Chondrocyte (in vitro differentiated cells): ENCODE measurements around the gene DTL. TPM values are rescaled to one million over a fixed set of nuclear protein-coding genes. Genes with fewer than 3 reads are reported as not detected.

ENCODE experiments used
- DNase-seq: peaks from one replicate; pipeline ENCODE4 v3.0.0; 2021; ENCODE audit warnings: mixed read lengths, low spot score
- H3K27ac Mint-ChIP-seq: one replicate; pipeline ENCODE4 v1.8.0; 2021; ENCODE audit warnings: mild to moderate bottlenecking, moderate library complexity, mixed read lengths; ENCODE audit not compliant: unreplicated experiment
- H3K27me3 Mint-ChIP-seq: 2 replicates; pipeline ENCODE4 v1.8.0; 2021; ENCODE audit warnings: low read depth, mixed read lengths
- H3K36me3 Mint-ChIP-seq: 2 replicates; pipeline ENCODE4 v1.8.0; 2021; ENCODE audit warnings: low read depth, mixed read lengths
- H3K4me1 Mint-ChIP-seq: 2 replicates; pipeline ENCODE4 v1.8.0; 2021; ENCODE audit warnings: low read depth, mild to moderate bottlenecking, mixed read lengths
- H3K4me3 Mint-ChIP-seq: one replicate; pipeline ENCODE4 v1.8.0; 2021; ENCODE audit warnings: mild to moderate bottlenecking, moderate library complexity, mixed read lengths; ENCODE audit not compliant: unreplicated experiment
- H3K9me3 Mint-ChIP-seq: 2 replicates; pipeline ENCODE4 v1.8.0; 2021; ENCODE audit warnings: low read depth, mixed read lengths
- total RNA-seq: library from RNA; stranded (reverse); gene quantifications from 3 replicates; pipeline ENCODE4 v1.2.1, GENCODE V29; 2021
- TF ChIP-seq, protein P1 (sequence below): fragments of 200-600 bp; sonication (generic); IDR thresholded peaks from 2 replicates; pipeline ENCODE4 v1.5.0; 2021; ENCODE audit warnings: antibody characterized with exemption, mild to moderate bottlenecking, moderate library complexity

Gene DTL
- total RNA-seq, 1 donor from 2014 or later = 3.6 TPM

DNA sequence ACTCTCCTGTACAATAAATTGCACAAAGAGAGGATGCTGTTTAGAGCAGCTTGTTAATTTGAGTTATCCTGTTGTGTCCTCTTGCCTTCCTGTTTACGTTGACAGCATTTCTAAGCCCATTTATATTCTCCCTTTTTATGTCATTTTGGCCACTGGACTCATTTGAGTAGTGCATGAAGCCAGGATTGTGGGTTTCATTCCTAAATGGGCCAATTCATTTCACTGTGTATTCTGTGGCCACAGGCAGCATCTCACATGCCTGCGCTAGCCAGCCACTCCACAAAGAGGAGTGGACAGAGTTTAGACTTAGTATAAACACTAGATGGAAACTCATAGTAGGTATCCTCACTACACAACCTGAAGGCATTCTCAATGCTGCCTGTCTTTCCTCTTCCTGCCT lies 73.4 kb downstream of the DTL start:
- TF ChIP-seq, protein P1, sequence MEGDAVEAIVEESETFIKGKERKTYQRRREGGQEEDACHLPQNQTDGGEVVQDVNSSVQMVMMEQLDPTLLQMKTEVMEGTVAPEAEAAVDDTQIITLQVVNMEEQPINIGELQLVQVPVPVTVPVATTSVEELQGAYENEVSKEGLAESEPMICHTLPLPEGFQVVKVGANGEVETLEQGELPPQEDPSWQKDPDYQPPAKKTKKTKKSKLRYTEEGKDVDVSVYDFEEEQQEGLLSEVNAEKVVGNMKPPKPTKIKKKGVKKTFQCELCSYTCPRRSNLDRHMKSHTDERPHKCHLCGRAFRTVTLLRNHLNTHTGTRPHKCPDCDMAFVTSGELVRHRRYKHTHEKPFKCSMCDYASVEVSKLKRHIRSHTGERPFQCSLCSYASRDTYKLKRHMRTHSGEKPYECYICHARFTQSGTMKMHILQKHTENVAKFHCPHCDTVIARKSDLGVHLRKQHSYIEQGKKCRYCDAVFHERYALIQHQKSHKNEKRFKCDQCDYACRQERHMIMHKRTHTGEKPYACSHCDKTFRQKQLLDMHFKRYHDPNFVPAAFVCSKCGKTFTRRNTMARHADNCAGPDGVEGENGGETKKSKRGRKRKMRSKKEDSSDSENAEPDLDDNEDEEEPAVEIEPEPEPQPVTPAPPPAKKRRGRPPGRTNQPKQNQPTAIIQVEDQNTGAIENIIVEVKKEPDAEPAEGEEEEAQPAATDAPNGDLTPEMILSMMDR = no peak
- Mint-ChIP-seq H3K9me3 (no peaks in the 10 kb centered on the region), H3K27me3 (no peaks in the 10 kb centered on the region), H3K4me3 (no peak overlapping the region), H3K36me3 (no peaks in the 10 kb centered on the region), H3K4me1 (no peaks in the 10 kb centered on the region), H3K27ac (no peak overlapping the region)
- DNase-seq = no peak

DNA sequence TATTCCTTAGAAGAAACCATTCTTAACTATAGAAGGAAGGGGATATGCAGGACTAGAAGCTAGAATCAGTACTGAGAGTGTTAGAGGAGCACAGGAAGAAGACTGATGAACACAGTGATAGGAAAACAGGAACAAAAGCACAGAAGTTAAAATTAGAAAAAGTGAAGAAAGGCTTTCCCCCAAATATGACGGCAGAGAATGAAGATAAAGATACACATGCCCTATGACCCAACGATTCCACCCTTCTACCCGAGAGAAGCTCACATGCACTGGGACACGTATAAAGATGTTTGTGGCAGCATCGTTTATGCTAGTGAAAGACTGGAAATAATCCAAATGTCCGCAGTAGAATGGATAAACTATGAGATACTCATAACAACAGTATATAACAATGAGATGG lies 74.2 kb downstream of the DTL start:
- DNase-seq = no peak
- TF ChIP-seq, protein P1 = no peak
- Mint-ChIP-seq H3K9me3 (no peaks in the 10 kb centered on the region), H3K36me3 (no peaks in the 10 kb centered on the region), H3K4me3 (no peak overlapping the region), H3K27ac (no peak overlapping the region), H3K4me1 (no peaks in the 10 kb centered on the region), H3K27me3 (no peaks in the 10 kb centered on the region)

DNA sequence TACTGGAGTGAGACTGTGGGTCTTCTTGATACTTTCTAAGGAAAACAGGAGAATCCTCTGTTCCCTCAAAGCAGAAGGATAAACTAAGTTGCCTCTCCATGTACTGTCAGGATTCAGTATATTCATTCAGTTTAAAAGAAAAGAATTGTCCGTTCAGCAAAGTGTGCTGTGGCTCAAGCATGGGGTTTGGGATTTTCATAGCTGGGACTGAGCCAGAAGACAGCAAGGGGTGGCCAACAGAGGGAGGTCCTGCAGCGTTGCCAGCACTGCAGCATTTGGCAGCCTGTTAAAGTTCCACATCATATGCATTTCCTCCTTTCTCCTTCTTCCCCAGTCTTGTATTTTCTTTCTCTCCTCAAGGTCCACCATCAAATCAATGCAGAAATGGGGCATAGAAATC lies 75.1 kb downstream of the DTL start:
- TF ChIP-seq, protein P1 = peak; percentile 63
- no peaks in the 10 kb centered on the region for H3K4me1 Mint-ChIP-seq
- H3K9me3 Mint-ChIP-seq = no peaks in the 10 kb centered on the region
- H3K4me3 Mint-ChIP-seq = no peak overlapping the region
- no peak overlapping the region for H3K27ac Mint-ChIP-seq
- no peaks in the 10 kb centered on the region for H3K27me3 Mint-ChIP-seq
- H3K36me3 Mint-ChIP-seq = no peaks in the 10 kb centered on the region
- DNase-seq = no peak

DNA sequence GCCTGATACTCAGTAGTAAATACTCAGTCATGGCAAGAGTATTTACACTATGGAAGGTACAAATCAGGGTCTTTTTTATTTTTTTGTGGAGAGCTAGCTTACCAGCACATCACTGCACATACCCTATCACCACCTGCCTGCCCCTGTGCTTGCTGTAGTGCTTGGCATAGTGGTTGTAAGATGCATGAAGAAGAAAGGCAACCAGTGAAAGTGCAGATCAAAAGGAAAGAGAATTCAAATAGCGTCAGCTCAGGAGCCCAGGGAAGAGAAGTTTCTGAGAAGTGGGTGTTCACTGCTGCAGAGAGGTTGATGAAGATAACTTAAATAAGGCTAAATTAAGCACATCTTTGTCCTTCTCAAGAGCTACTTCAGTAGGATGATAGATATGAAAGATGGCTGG lies 76.0 kb downstream of the DTL start:
- TF ChIP-seq, protein P1 = no peak
- Mint-ChIP-seq H3K27ac (no peak overlapping the region), H3K36me3 (no peaks in the 10 kb centered on the region)

DNA sequence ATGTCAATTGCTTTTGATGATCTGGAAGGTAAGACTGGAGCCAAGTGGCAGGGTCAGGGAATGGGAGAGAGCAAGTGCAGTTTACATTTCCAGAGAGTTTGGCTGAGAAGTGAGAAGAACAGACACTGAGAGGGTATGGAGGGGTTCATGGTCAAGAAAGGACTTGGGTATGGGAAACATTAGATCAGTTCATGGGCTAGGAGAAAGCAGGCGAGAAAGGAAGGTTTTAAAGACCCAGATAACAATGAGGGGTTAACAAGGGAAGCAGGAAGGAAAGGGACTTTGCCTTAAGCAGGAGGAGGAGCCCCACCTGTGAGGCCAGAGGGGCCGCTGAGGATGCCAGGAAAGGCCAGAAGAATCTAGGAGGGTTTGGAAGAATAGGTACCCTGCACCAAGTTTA lies 78.2 kb downstream of the DTL start:
- DNase-seq = no peak
- Mint-ChIP-seq H3K9me3 (no peaks in the 10 kb centered on the region), H3K27ac (no peak overlapping the region), H3K4me1 (peaks cover 9% of the 10 kb centered on the region), H3K4me3 (no peak overlapping the region), H3K36me3 (no peaks in the 10 kb centered on the region), H3K27me3 (no peaks in the 10 kb centered on the region)
- TF ChIP-seq, protein P1 = no peak

More for the DNA sequence above, 76.0 kb downstream of the DTL start:
- Mint-ChIP-seq H3K27me3 (no peaks in the 10 kb centered on the region), H3K4me1 (no peaks in the 10 kb centered on the region), H3K9me3 (no peaks in the 10 kb centered on the region), H3K4me3 (no peak overlapping the region)
- DNase-seq = no peak
